Forelimb muscle (tissue), 1 donor: ENCODE measurements around the gene NCR2. TPM values are rescaled to one million over a fixed set of nuclear protein-coding genes. Genes with fewer than 3 reads are reported as not detected.

Experiments
- DNase-seq: peaks from one replicate; pipeline ENCODE4 v3.0.0-alpha.2; 2013; ENCODE audit warnings: low read depth
- polyA plus RNA-seq: library from polyadenylated mRNA; unstranded; fragments of 120-200 nt; gene quantifications from one replicate; pipeline ENCODE4 v1.2.1, GENCODE V29; 2013; ENCODE audit not compliant: insufficient read length

The NCR2 gene
- polyA plus RNA-seq, 1 donor: not detected

DNA sequence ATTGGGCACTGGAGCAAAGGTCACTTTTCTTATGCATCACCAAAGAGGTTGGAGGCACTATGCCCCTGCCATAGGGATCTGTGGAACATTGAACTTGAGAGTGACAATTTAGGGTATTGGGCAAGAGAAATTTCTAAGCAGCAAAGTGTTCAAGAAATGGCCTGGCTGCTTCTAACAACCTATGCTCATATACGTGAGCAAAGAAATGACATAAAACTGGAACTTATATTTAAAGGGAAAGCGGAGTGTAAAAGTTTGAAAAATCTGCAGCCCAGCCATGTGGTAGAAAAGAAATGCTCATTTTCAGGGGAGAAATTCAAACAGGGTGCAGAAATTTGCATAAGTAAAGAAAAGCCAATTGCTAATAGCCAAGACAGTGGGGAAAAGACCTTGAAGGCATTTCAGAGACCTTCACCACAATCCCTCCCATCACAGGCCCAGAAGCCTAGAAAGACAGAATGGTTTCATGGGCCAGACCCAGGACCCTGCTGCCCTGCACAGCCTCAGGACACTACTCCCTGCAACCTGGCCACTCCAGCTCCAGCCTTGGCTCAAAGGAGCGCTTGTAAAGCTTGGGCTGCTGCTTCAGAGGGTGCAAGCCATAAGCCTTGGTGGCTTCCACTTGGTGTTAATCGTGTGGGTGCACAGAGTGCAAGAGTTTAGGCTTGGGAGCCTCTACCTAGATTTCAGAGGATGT, 24.4 kb downstream of the NCR2 start:
- DNase-seq: no peak

DNA sequence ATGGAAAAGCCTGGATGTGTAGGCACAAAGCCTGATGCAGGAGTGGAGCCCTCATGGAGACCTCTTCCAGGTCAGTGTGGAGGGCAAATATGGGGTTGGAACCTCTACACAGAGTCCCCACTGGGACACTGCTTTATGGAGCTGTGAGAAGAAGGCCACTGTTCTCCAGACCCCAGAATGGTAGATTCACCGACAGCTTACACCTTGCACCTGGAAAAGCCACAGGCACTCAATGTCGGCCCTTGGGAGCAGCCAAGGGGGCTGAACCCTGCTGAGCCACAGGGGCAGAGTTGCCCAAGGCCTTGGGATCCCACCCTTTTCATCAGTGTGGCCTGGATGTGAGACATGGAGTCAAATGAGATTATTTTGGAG, 24.9 kb downstream of the NCR2 start:
- no peak for DNase-seq

DNA sequence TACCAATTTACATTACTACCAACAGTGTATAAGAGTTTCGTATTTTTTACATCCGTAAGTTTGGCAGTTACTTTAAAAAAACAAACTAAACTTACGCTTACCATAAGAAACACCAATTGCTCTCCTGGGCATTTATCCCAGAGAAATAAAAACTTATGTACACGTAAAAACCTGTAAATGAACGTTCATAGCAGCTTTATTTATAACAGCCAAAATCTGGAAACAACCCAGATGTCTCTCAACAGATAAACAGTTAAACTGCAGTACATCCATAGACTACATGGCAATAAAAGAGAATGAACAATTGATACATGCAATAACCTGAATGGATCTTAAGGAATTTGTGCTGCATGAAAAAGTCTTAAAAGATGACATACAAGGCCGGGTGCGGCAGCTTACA, 30.7 kb downstream of the NCR2 start:
- no peak for DNase-seq

DNA sequence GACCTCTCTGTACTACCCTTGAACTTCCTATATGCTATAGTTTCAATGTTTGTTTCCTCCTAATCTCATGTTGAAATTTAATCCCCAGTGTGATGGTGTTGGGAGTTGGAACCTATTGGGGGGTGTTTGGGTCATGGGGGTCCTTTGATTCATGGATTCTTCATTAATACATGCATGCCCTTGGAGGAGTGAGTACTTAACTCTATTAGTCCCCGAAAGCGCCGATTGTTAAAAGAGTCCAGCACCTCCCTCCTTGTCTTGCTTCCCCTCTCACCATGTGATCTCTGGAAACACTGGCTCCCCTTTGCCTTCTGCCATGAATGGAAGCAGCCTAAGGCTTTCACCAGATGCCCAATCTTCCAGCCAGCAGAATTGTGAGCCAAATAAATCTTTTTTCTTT, 31.7 kb downstream of the NCR2 start:
- DNase-seq: no peak

DNA sequence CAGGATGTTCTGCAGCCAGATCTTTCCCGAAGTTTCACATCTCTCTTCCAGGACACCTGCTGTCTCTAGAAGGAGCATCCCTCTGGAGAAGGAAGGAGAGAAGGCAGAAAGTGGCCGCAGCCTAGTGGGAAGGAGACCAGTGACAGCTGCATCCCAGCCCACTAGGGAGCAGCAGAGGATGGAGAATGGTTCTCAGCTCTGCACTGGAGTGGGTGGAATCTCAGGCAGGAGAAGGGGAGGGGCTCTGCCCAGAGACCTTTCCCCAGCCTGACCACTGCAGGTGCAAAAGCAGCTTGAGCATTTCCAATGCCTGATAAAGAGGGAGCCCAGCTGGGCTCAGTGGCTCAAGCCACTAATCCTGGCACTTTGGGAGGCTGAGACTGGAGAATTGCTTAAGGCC, 32.3 kb downstream of the NCR2 start:
- DNase-seq: peak; percentile 29

DNA sequence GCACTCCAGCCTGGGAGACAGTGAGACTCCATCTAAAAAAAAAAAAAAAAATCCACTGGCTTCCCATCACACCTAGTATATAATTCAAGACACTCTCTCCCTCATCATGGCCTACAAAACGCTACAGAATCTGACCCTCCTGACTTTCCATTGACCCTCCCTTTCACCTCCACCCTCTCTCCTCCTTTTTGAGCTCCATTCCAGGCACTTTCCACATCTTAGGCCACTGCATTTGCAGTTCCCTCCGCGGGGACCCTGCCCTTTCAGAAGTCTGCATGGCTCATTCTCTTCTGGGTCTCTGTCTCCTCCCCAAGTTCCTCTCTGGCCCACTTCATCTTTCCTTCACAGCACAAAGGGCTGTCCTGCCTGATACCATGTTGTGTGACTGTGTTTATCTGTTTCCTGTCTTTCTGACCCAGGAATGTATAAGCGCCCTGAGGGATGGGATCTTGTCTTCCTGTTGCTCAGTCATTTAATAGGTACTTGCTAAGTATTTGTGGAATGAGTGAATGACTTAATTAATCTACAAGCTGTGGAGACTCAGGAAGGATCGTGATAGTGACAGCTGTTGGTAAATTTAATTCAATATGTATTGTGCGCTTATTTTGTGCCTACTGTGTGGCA, 35.2 kb downstream of the NCR2 start:
- no peak for DNase-seq

DNA sequence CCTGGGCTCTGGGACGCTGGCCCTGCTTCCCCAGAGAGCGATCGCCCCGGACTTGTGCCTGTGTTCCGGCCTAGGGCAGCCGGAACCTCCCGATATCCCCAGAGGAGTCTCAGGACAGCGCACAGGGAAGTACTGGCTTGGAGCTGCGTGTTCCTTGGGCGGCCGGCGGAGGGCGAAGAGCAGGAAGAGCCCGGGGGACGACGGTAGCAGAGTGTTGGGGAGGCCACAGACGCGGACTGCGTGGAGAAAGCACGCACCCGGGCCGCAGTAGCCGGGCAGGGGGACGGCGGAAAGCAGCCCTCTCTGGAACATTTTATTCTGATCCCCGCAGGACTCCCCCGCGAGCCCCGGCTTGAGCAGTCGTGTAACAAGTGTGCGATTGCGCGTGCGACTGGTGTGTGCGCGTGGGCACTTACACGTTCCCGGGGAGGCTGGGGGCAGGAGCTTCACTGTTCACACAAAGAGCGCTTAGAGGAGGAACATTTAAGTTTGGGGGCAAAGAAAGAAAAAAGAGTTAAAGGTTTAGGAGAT, 36.1 kb downstream of the NCR2 start:
- DNase-seq: no peak

DNA sequence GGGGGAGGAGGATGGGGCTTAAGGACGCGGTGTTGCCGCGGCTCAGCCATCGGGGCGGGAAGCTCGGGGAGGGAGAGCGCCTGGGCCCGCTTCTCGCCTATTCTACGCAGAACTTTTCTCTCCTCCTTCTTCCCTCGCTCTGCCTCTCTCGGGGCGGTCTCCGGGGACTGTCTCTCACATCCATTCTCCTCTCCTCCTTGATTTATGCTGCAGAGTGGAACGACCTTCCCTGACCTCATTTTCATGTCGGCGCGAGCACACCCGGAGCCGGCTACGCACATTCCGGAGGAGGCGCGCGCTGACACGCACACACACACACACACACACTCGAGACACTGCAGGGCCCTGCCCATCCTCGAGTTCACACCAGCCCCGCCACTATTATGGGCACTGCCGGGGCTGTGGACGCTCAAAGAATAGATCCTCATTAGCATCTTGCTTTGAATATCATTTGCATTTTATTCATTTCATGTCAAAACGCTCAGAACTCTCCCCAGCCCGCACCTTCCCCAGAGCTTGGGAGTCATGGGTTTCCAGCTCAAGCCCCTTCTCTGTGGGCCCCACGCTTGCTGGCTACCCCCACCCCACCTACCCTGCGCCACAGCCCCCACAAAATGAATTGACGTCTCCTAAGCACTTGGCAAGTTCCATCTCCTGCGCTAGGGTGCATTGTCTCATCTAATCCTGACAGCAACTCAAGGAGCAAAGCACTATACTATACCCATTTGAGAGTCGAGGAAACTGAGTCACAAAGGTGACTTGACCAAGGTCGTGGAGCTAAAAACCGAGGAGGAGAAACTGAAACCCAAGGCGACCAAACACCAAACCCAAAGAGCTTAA, 36.8 kb downstream of the NCR2 start:
- no peak for DNase-seq

DNA sequence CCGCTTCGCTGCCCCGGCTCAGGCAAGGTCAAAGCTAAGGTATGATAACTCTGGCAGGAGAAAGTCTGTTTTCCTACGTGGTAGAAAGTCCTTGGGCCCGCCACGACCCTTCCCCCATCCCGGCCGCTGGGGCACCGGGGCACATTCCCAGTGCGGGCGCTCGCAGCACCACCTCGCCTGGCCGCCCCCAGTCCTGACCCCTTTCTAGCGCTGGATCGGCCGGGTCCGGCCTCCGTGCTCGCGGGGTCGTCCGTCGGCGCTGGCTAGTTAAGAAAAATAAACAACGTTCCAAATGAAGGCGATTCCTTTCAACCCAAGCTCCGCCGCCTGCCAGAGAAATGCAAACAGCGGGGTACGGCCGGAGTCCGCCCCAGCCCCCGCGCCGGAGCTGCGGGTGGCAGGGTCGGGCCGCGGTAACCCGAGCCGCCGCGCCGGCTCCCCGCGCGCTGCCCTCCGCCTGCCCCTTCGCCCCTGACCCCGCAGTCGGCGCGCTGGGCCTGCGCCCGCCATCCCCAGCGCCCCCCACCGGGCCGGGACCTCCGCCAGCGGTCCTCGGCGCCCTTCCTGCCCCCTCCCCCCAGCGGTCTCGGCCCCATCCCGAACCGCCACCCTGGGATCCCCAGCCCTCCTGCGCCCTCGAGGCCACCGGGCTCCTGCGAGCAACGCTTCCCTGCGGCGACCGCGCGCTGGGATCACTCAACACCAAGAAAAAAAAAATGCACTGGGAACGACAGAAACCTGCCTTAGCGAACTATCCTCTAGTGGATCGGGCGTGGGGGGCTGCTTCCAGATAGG, 37.6 kb downstream of the NCR2 start:
- DNase-seq: no peak

DNA sequence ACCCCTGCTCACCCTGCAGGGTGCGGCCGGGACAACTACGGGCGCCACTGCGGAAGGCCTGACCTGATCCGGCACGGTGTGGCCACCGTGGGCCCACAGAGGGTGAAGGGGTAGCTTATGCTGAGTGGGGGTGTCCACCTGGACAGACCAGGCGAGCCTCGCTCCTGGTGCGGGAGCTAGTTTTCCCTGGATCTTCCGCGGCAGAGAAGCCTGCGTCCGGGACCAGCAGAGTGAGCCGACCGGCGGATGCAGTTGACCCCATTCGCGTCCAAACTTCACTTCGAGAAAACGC, 38.2 kb downstream of the NCR2 start:
- no peak for DNase-seq

DNA sequence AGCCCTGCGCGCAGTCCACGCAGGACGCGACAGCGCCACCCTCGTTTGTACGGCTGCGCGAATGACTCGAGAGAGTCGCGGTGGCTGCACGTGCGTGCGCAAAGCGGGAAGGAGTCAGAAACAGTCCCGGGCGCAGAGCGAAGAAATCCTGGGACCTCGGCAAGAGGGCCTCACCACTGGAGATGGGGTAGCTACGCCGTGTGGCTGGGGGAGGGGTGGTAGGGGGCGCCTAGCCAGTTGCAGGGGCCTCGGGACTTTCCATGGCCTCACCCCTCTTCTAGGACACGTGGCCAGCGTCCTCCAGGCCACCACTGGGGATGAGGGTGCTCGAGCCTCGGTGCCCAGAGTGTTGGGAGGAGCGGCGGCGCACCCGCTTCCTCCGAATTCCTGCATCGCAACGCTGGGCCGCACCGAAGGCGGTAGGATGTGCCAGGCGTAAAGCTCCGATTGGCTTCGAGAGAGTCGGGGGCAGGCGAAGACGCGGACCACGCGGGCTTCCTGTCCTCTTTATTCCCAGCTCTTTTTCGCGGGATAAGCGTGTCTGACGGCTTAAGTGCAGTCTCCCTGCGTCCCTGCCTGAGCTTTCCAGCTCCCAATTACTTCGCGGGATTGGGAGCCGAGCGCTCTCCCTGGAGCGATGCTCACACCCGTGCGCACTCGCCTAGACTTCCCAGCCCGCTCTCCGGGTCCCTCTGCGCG, 38.7 kb downstream of the NCR2 start:
- no peak for DNase-seq

DNA sequence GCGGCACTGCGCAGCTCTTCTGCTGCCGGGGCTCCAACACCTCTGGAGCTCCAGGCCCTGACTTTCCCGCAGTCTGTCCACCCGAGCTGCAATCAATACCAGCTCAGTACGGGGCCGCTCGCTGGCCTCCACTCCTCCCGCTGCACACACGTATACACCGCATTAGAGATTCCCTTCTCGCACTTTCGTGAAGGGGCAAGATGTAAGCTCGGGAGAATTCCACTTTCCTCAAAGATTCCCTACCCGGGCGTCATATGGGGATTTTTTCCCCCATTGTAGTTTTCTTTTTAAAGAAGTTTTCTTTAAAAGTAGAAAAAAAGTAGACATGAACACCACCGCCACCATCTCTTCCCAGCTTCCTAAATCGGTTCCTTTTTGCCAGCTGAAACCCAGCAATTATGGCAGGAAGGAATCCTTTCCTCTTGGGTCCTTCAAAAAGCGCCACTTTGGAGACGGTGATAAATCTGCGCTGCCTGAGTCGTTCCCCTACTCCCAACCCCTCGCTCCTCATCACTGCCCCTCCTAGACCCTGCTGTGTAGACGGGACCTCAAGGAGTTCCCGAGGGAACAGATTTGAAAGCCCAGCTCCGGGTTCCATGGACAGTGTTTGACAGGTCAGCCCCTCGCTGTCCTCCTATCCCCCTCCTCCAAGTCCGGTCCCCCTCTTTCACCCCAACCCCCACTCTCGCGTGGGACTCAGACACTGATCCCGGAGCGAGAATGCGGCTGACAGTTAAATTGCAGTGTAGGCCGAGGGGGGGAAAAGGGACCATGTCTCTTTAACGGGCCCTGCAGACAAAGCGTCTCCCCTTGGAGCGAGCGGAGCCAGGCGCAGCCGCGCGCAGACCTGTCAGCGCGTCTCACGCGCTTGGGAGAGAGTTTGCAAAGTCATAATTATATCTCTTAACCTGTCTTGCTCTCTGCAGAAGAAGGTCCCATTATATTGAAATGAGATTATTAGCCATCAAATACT, 39.5 kb downstream of the NCR2 start:
- DNase-seq: no peak

DNA sequence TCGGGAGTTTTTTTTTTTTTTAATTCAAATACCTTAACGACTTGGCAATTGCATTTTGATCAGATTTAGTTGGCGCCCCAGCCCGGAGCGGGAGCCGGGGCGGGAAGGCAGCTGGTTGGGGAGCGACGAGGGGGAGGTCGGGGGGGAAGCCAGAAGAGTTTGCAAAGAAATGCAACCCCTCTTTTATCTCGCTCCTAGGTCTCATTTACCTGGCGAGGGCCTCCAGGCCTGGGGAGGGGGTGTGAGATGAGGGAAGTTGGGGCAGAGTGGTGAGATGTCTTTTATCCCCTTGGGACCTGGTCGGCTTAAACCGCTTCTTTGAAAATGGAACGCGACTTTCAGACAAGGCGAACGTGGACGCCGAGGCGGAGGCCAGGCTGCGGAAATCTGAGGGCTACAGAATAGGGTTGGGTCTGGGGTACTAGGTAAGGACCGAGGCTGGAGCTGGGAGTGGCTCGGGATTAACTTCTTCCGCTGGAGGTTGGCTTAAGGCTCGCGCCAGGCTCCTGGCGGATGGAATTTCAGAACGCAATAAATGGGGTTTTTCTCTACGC, 40.3 kb downstream of the NCR2 start:
- no peak for DNase-seq

DNA sequence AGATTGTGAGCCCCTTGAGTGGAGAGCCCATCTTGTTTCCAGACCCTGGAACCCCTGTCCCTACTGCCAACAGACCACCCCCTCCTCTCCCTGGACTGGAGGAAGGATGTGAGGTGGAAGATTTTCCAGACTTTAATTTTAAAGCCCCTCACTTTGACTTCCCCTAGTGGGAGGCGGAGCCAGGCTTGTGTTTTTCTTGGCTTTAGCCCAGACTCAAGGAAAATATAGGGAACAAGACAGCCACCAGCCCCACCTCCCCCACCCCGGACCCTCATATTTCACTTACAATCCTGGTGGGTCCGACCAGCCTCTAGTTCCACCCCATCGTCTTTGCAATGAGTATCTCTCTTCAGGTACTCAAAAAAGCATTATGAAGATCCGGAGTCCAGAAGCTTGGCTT, 40.8 kb downstream of the NCR2 start:
- no peak for DNase-seq

DNA sequence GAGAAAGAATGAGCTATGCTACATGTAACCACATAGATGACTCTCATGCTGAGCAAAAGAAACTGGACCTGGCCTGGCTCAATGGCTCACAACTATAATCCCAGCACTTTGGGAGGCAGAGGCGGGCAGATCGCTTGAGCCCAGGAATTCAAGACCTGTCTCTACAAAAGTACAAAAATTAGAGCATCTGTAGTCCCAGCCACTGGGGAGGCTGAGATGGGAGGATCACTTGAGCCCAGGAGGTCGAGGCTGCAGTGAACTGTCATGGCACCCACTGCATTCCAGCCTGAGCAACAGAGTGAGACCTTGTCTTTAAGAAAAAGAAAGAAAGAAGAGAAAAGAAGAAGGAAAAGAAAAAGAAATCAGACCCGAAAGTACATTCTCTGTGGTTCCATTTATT, 41.7 kb downstream of the NCR2 start:
- DNase-seq: no peak

DNA sequence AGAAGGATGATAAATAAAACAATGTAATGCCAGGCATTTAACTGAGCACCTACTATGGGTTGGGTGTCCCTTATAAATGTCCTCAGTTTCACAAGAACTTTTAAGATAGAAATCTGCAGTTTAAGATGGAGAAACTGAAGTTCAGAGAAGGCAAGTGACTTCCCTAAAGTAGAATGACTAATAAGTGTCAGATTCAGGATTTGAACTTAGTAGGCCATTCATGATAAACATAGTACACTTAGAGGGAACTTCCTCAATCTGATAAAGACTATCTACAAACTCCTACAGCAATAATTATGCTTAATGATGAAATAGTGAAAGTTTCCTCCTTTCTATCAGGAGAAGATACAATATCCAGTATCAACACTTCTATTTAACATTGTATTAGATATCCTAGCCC, 43.9 kb downstream of the NCR2 start:
- no peak for DNase-seq

DNA sequence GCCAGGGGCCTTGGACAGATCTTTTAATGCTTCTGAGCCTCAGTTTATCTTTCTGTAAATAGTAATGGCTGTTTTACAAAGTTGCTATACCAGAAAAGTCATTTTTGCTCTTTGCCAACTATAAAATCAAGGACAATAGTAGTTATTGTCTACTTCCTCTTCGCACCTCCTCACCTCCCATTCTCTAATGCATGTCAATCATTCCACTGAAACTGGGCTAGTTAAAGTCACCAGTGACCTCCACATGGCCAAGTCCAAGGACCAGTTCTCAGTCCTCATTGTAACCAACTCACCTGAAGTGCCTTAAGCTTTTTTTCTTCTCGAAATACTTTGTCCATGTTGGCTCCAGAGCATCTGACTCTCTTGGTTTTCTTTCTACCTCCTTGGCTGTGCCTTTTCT, 51.2 kb downstream of the NCR2 start:
- DNase-seq: no peak

DNA sequence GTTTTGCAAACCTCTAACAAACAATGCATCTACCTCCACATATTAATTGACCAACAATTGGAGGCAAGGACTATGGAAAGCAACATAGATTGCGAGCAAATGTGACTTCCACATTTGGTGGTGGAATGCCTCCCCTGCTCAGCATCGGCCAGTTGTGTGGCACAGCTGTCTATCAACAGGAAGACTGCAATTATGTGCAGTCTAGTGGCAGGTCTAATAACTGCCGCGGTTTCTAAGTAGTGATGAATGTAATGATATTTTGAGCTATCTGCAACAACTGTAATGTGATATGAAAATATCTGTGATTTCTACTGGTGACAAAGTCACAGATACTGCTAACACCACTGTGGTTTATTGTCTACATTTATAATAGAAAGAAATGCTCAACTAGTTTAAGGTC, 56.8 kb downstream of the NCR2 start:
- no peak for DNase-seq

DNA sequence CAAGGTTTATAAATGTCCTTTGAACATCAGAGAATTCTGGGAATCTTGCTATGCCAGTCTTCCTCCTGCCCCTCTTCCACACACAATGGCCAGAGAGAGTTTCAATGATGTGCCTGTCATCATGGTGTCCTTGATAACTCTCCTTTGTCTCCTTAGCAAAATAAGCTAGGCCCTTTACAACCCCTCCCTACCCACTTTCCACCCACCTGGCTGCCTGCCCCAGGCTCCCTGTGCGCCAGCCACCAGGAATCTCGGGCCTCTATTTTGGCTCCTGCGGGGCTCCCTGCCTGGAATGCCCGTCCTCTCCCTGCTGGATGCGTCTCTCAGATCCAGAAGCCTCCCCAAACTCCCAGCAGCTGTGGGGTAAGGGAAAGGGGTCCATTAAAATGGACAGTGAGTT, 60.9 kb downstream of the NCR2 start:
- no peak for DNase-seq

DNA sequence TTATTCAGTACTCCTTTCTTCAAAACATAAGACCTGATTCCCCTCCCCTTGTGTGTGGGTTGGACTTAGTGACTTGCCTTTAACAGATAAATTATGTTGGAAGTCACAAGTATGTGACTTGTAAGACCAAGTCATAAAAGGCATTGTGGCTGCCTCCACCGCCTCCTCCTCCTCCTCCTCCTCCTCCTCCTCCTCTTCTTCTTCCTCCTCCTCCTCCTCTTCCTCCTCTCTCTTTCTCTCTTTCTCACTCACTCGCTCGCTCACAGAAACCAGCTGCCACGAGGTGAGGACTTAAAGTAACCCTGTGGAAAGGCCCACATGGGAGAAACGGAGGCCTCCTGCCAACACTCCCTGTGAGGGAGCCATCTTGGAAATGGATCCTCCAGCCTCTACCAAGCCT, 64.0 kb downstream of the NCR2 start:
- no peak for DNase-seq
